ENCODE data around the gene FOXJ2. TPM values are rescaled to one million over a fixed set of nuclear protein-coding genes. Genes with fewer than 3 reads are reported as not detected.
"Not testable (repeated sequence)": the region's sequence is repeated elsewhere in the genome, so short reads cannot be mapped to it uniquely, and the experiment has no call there.

Gene FOXJ2
- polyA plus RNA-seq, 12 donors, result 19.0 to 31.8 (median 22.0) TPM; not detected in 1

DNA sequence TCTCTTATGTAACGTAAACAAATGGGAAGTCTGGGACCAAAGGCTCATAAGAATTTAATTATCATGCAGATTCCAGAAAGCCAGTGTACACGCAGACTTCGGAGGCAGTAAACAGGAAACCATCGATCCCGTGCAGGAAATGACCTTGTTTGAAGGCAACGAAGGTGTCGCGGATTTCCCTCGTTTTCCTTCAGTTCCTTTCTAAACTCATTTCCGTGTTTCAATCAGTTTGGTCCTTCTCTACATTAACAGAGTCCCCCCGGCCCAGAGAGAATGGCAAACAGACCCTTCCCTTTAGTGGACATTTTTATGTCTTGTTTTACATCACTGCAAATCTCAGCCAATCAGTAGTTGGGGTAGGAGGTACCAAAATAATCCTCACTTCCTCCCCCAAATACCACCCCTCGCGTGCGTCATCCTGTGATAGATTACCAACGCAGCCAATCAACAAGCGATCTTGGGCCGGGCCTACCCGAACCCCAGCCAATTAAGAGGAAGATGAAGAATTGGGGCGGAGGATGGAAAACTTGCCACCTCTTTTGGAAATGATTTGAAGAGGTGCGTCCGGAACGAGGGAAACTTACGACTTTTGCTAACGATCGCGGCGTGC, 6.1 kb upstream of the FOXJ2 start:
- DNase-seq, result peak; percentile 99

GRCh38 chr12:8027856-8028255, 4.7 kb upstream of the FOXJ2 start:
- DNase-seq, result no peak

DNA sequence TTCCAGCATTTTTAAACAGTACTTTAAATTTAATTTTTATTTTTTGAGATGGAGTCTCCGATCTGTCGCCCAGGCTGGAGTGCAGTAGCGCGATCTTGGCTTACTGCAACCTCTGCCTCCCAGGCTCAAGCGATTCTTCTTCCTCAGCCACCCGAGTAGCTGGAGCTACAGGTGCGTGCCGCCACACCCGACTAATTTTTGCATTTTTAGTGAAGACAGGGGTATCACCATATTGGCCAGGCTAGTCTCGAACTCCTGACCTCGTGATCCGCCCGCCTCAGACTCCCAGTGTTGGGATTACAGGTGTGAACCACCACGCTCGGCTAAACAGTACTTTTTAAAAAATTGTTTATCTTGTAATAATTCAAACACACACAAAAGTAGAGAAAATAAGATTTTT, 4.2 kb upstream of the FOXJ2 start:
- no peak for DNase-seq

DNA sequence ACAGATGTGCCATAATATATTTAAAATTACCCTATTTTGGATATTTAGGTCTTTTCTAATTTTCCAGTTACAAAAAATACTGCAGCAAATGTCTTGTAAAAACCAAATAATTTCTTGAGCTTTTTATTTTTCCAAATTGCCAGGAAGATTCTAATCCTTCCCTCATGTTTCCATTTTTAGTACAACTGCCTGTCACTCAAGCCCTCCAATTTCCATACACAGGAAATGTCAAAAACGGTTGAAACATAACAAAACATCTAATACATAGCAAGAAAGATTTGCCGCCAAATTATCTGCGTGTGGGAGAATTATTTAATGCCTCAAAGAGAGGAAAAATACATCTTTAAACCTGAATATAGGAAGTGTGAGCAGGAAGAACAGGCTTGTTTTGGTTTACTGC, 2.3 kb upstream of the FOXJ2 start:
- DNase-seq, result no peak

DNA sequence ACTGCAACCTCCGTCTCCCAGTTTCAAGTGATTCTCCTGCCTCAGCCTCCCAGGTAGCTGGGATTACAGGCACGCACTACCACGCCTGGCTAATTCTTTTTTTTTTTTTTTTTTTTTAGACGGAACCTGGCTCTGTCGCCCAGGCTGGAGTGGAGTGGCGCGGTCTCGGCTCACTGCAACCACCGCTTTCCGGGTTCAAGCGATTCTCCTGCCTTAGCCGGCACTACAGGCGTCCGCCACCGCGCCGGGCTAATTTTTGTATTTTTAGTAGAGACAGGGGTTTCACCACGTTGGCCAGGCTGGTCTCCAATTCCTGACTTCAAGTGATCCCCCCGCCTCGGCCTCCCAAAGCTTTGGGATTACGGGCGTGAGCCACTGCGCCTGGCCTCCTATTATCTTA, 1.5 kb upstream of the FOXJ2 start:
- not testable (repeated sequence) for DNase-seq

DNA sequence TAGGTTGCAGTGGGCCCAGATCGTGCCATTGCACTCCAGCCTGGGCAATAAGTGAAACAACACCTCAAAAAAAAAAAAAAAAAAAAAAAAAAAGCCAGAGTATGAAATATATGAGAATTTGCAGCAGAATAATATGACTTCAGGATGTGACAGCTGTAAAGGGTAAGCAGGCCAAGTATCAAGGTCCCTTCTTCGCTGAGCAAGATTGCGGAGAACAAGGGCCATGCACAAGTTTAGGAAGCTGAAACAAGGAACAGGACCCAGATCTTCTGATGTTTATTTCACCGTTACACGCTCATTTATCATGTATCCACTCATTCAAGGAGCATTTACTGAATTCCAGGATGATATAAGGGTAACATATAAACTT, 659 bp upstream of the FOXJ2 start:
- no peak for DNase-seq

GRCh38 chr12:8033153-8034044, 883 bp downstream of the FOXJ2 start:
- DNase-seq, result peak; percentile 58

- no peak for DNase-seq
Measured at GRCh38 chr12:8034802-8035201, 2.3 kb downstream of the FOXJ2 start.

GRCh38 chr12:8035440-8036010, 3.0 kb downstream of the FOXJ2 start:
- DNase-seq, result no peak

DNA sequence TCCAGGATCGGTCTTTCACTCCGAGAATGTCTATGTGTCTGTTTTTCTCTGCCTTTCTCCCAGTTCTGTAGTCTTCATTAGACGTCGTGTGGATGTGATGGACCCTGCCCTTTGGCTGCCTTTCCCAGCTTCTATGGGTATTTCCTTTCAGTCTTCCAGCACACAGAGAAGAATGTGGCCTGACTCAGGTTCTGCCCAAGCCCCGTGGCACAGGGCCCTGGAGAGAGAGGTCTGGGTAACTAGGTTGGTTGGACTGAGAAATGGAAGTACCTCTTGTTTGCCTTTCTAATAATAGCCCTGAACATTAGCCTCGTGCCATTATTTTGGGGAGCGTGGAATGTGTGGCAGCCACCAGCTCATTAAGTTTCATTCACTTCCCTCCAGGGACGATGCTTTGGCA, 3.8 kb downstream of the FOXJ2 start:
- no peak for DNase-seq

- no peak for DNase-seq
Measured at GRCh38 chr12:8037046-8037663, 4.6 kb downstream of the FOXJ2 start.

- no peak for DNase-seq
Measured at GRCh38 chr12:8037947-8038346, 5.4 kb downstream of the FOXJ2 start.

GRCh38 chr12:8038659-8039114, 6.2 kb downstream of the FOXJ2 start:
- DNase-seq, result no peak

GRCh38 chr12:8040791-8041190, 8.3 kb downstream of the FOXJ2 start:
- DNase-seq, result no peak

DNA sequence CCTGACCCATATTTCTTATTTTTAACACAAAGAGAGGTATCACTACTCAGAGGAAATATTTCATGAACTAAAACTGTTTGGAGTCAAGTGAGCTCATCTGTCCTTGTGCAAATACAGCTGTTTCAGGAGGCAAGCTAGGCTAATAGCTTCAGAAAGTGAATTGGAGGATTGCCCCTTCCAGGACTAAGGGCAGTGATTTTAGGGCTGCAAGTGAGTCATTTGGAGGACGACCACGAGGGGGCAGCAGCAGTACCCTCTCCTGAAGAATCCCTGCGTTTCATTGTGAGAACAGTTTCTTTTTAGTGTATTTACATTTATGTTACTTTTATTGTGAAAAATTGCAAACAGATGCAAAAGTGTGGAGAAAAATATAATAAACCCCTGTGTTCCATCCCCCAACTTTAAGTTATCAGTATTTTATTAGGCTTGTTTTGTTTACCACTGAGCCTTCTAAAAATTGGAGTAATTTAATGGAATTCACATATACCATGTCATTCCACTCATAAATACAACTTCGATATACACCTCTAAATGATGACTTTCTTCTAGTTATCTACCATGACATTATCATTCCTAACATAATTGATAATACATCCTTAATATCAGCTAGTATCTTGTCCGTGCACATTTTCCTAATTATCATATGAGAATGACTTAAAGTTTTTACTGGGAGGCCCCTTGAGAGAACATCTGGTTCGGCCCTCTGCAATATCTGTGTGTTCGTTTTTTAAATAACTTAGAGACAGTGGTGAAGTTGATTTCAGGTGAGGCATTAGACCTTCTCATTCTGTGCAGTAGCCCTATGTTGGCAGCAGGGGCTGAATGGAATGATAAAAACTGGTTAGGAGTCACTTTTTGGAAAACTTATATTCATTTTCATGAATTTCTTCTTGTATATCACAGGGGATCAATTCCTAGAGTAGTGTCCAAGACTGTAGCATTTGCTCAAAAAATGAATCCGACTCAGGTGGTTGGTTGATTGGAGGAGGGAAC, 13.7 kb downstream of the FOXJ2 start:
- peak; percentile 79 for DNase-seq

DNA sequence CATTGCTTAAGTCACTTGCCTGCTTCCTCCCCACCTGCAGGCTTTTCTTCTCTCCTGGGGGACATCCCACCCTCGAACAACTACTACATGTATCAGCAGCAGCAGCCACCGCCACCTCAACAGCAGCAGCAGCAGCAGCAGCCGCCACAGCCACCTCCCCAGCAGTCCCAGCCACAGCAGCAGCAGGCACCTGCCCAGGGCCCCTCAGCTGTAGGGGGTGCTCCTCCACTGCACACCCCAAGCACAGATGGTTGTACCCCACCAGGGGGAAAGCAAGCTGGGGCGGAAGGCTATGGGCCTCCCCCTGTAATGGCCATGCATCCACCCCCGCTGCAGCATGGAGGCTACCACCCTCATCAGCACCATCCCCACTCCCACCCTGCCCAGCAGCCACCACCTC, 15.3 kb downstream of the FOXJ2 start:
- no peak for DNase-seq

DNA sequence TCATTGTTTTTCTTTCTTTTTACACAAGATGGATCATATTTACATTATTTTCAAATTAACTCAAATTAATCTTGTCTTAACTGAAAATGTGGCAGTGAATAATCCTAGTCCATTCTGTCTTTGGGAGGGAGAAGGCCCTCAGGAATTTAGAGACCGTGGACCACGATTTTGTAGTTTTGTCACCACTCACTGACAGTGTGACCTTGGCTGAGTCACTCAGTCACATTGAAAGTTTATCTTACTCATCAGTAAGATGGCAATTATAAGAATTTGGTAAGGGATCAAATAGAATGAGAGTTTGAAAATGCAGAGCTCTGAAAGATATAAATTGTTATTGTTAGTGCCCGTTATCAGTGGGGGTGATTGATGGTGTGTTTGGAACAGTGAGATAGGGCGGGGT, 16.4 kb downstream of the FOXJ2 start:
- no peak for DNase-seq

- DNase-seq, result no peak
Measured at GRCh38 chr12:8050600-8051250, 18.2 kb downstream of the FOXJ2 start.

GRCh38 chr12:8052679-8053078, 20.2 kb downstream of the FOXJ2 start:
- no peak for DNase-seq

DNA sequence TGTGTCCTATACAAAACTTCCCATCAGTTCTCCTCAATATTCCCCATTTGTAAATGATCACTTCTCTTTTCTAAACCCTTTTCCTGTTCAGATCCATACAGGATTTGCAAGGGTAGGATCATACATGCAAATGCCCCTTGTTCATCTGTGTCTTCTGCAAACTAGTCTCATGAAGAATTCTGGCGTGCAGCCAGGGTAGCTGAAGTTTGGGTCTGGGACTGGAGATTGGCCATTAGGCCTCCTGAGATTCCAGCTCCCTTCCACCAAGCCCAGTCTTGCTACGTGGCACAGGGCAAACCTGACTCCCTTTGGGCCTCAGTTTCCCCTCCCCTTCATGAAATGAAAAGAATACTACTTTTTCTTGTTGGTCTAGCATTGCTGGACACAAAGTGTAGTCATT, 22.3 kb downstream of the FOXJ2 start:
- no peak for DNase-seq

GRCh38 chr12:8057306-8057705, 24.8 kb downstream of the FOXJ2 start:
- DNase-seq, result no peak

Data from muscle of arm (tissue), 12 donors.